HepG2 (cell line): Measurements from ENCODE around the gene OR2A1.
"Not testable (repeated sequence)": the region's sequence is repeated elsewhere in the genome, so short reads cannot be mapped to it uniquely, and the experiment has no call there.

Experiments
- FOXK1 ChIP-seq: sonication (generic); formaldehyde crosslinking; IDR thresholded peaks from 2 replicates; pipeline ENCODE4 v1.4.0; 2020; ENCODE audit warnings: low read depth, missing genetic modification reagents, borderline replicate concordance
- POLR2A ChIP-seq, 2 experiments: IDR thresholded peaks; 2 replicates each; pipeline ENCODE4 v1.6.1; 2011; ENCODE audit warnings: low read depth in 2 of 2, low read length in 2 of 2, mild to moderate bottlenecking in 1 of 2, moderate library complexity in 1 of 2; ENCODE audit not compliant: insufficient read depth in 1 of 2
- TEAD3 ChIP-seq: optimal IDR thresholded peaks from 2 replicates; pipeline ENCODE3; 2016; ENCODE audit warnings: borderline replicate concordance
- ZNF747 ChIP-seq: sonication (generic); formaldehyde crosslinking; IDR thresholded peaks from 2 replicates; pipeline ENCODE4 v1.8.1; 2023; ENCODE audit warnings: missing genetic modification reagents, mild to moderate bottlenecking, borderline replicate concordance
- TF ChIP-seq, protein P1 (sequence below): sonication (generic); formaldehyde crosslinking; IDR thresholded peaks from 2 replicates; pipeline ENCODE4 v1.4.0; 2020; ENCODE audit warnings: missing genetic modification reagents, borderline replicate concordance
- TF ChIP-seq, protein P2 (sequence below): sonication (generic); formaldehyde crosslinking; IDR thresholded peaks from 2 replicates; pipeline ENCODE4 v1.4.0; 2020; ENCODE audit warnings: mild to moderate bottlenecking, missing genetic modification reagents

DNA sequence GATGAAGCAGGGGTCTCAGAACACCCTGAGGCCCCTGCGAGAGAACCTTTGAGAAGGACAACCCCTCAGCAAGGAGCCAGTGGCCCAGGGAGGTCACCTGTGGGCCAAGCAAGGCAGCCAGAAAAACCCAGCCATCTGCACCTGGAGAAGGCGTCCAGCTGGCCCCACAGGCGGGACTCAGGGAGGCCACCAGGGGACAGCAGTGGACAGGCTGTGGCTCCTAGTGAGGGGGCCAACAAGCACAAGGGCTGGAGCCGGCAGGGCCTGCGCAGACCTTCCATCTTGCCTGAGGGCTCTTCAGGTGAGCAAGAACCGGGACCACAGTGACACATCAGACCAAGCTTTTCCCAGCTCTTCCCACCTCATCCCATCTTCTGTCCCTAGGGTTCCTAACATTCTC is 53.3 kb downstream of the OR2A1 start:
- not testable (repeated sequence) for TF ChIP-seq TEAD3 (CRISPR knock-in tag); POLR2A (IDR thresholded peaks at IDR 0.05; ENCODE audit: insufficient read depth in 1 of 2, low read depth in 2 of 2, low read length in 2 of 2); FOXK1; ZNF747
- TF ChIP-seq, protein P1, sequence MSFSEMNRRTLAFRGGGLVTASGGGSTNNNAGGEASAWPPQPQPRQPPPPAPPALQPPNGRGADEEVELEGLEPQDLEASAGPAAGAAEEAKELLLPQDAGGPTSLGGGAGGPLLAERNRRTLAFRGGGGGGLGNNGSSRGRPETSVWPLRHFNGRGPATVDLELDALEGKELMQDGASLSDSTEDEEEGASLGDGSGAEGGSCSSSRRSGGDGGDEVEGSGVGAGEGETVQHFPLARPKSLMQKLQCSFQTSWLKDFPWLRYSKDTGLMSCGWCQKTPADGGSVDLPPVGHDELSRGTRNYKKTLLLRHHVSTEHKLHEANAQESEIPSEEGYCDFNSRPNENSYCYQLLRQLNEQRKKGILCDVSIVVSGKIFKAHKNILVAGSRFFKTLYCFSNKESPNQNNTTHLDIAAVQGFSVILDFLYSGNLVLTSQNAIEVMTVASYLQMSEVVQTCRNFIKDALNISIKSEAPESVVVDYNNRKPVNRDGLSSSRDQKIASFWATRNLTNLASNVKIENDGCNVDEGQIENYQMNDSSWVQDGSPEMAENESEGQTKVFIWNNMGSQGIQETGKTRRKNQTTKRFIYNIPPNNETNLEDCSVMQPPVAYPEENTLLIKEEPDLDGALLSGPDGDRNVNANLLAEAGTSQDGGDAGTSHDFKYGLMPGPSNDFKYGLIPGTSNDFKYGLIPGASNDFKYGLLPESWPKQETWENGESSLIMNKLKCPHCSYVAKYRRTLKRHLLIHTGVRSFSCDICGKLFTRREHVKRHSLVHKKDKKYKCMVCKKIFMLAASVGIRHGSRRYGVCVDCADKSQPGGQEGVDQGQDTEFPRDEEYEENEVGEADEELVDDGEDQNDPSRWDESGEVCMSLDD (CRISPR knock-in tag) = not testable (repeated sequence)
- TF ChIP-seq, protein P2, sequence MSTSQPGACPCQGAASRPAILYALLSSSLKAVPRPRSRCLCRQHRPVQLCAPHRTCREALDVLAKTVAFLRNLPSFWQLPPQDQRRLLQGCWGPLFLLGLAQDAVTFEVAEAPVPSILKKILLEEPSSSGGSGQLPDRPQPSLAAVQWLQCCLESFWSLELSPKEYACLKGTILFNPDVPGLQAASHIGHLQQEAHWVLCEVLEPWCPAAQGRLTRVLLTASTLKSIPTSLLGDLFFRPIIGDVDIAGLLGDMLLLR (CRISPR knock-in tag) = not testable (repeated sequence)
